Endodermal cell (in vitro differentiated cells): ENCODE results near the gene OPCML. TPM values are rescaled to one million over a fixed set of nuclear protein-coding genes. Genes with fewer than 3 reads are reported as not detected.

Experiments
- DNase-seq: peaks from one replicate; pipeline ENCODE4 v3.0.0-alpha.2; 2017
- H3K27ac ChIP-seq: 2 replicates; pipeline ENCODE4 v1.5.1; 2013; ENCODE audit warnings: mild to moderate bottlenecking, low read depth, low read length, moderate library complexity
- H3K27me3 ChIP-seq: 2 replicates; pipeline ENCODE4 v1.6.1; 2013; ENCODE audit warnings: mild to moderate bottlenecking, low read length, moderate library complexity; ENCODE audit not compliant: insufficient read depth, control insufficient read depth, poor library complexity, severe bottlenecking
- H3K36me3 ChIP-seq: 2 replicates; pipeline ENCODE4 v1.7.0; 2013; ENCODE audit warnings: mild to moderate bottlenecking, low read length, moderate library complexity; ENCODE audit not compliant: control insufficient read depth, insufficient read depth
- H3K4me1 ChIP-seq: one replicate; pipeline ENCODE4 v1.7.0; 2013; ENCODE audit warnings: low read length; ENCODE audit not compliant: control insufficient read depth, insufficient read depth
- H3K4me3 ChIP-seq: 2 replicates; pipeline ENCODE4 v1.5.1; 2013; ENCODE audit warnings: mild to moderate bottlenecking, low read length, moderate library complexity
- H3K9ac ChIP-seq: 2 replicates; pipeline ENCODE4 v1.6.1; 2013; ENCODE audit warnings: mild to moderate bottlenecking, low read length, moderate library complexity; ENCODE audit not compliant: poor library complexity, severe bottlenecking; ENCODE audit errors: extremely low read depth
- H3K9me3 ChIP-seq: 2 replicates; pipeline ENCODE4 v1.6.1; 2013; ENCODE audit warnings: mild to moderate bottlenecking, low read length, moderate library complexity; ENCODE audit not compliant: control insufficient read depth
- H3K27ac Mint-ChIP-seq: 2 replicates; pipeline ENCODE4 v1.8.0; 2020; ENCODE audit warnings: mixed read lengths
- H3K27me3 Mint-ChIP-seq: 2 replicates; pipeline ENCODE4 v1.8.0; 2021; ENCODE audit warnings: mild to moderate bottlenecking, mixed read lengths; ENCODE audit not compliant: insufficient read depth
- H3K36me3 Mint-ChIP-seq: 2 replicates; pipeline ENCODE4 v1.8.0; 2020; ENCODE audit warnings: low read depth, mixed read lengths
- H3K4me1 Mint-ChIP-seq: 2 replicates; pipeline ENCODE4 v1.8.0; 2020; ENCODE audit warnings: mixed read lengths
- H3K4me3 Mint-ChIP-seq: 2 replicates; pipeline ENCODE4 v1.8.0; 2020; ENCODE audit warnings: mild to moderate bottlenecking, moderate library complexity, mixed read lengths
- H3K9me3 Mint-ChIP-seq: 2 replicates; pipeline ENCODE4 v1.8.0; 2020; ENCODE audit warnings: mild to moderate bottlenecking, mixed read lengths
- WGBS, 2 experiments: methylation state at CpG; one replicate each; pipeline versions ENCODE4 v1.1.5 to v1.1.7; 2013; ENCODE audit warnings: missing lambda C conversion rate in 2 of 2, mixed read lengths in 1 of 2; ENCODE audit not compliant: insufficient coverage in 1 of 2, insufficient read length in 1 of 2; 5-methylcytosine and 5-hydroxymethylcytosine counted together
- long read RNA-seq, 4 experiments: library from polyadenylated mRNA in 2 of 4; library from RNA in 1 of 4; library from capped mRNA in 1 of 4; stranded (forward) in 3 of 4; unstranded in 1 of 4; transcript quantifications; one replicate each; pipeline ENCODE4 v2.0.0, GENCODE V29; 2020 to 2021; ENCODE audit warnings: inconsistent platforms in 1 of 4
- polyA plus RNA-seq, 2 experiments: library from polyadenylated mRNA; stranded (reverse); fragments of 50-300 nt; gene quantifications; one replicate each; pipeline ENCODE4 v1.2.3, GENCODE V29; 2013
- total RNA-seq, 2 donors: library from RNA; stranded (reverse); fragmentation: NEBNext Ultra II Directional in 1 of 2; extraction: Animal tissue kit (Norgen Biotek cat#: 25700) in 1 of 2; gene quantifications; 2 replicates in 1 of 2; 3 replicates in 1 of 2; pipeline ENCODE4 v1.2.1, GENCODE V29; 2021
- TF ChIP-seq, protein P1 (sequence below): fragments of 200-600 bp; sonication (generic); conservative IDR thresholded peaks from 2 replicates; pipeline ENCODE4 v1.5.0; 2021; ENCODE audit warnings: antibody characterized with exemption, mild to moderate bottlenecking

The OPCML gene
- under 1 TPM; 0.49 to 0.86 TPM for total RNA-seq
- polyA plus RNA-seq (2013, experiment 1 of 2), result 2.0 TPM
- 3.3 TPM for polyA plus RNA-seq (2013, experiment 2 of 2)
- long read RNA-seq, experiment 1, result 0 reads
- long read RNA-seq, experiment 2, partial matches to known transcripts, result 0 of 2 reads
- long read RNA-seq, experiment 2, other reads (novel, unspliced or antisense), result 2 of 2 reads
- long read RNA-seq, experiment 3, partial matches to known transcripts, result 0 of 2 reads
- long read RNA-seq, experiment 3, other reads (novel, unspliced or antisense), result 2 of 2 reads
- long read RNA-seq, experiment 4, result 0 reads

DNA sequence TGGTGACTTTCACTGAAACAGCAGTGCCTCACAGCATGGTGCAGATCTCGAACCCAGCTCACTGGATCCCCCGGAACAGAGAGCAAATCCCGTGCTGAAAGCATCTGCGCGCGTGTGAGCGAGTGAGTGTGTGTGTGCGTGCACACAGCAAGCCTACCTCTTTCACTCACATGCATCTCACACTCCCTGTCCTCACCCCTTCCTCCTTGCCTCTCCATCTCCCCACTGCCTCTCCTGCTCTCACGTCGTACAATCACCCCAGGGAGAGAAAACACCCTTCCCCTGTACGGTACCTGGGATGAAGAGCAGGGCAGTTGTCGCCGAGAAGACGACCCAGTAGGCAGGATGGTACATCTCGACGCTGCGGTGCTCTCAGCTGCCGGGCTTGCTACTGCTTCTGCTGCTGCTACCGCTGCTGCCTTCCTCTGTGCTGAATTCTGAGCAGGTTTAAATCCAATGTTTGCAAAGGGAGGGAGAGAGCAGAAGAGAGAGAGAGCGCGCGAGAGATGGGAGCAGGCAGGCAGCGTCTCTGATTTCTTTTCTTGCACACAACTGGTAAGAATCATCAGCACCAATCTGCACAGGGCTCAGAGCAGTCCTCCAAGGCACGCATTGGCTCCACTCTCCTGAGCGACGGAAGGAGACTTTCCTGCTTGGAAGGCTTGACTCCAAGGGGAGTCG lies at the start of gene OPCML:
Gene OPCML (minus strand): TSS at position 531 of the 681 bp plus-strand sequence.
- H3K27ac ChIP-seq, result no peak within 1 kb of the TSS
- H3K27ac Mint-ChIP-seq, result no peak within 1 kb of the TSS
- TF ChIP-seq, protein P1, sequence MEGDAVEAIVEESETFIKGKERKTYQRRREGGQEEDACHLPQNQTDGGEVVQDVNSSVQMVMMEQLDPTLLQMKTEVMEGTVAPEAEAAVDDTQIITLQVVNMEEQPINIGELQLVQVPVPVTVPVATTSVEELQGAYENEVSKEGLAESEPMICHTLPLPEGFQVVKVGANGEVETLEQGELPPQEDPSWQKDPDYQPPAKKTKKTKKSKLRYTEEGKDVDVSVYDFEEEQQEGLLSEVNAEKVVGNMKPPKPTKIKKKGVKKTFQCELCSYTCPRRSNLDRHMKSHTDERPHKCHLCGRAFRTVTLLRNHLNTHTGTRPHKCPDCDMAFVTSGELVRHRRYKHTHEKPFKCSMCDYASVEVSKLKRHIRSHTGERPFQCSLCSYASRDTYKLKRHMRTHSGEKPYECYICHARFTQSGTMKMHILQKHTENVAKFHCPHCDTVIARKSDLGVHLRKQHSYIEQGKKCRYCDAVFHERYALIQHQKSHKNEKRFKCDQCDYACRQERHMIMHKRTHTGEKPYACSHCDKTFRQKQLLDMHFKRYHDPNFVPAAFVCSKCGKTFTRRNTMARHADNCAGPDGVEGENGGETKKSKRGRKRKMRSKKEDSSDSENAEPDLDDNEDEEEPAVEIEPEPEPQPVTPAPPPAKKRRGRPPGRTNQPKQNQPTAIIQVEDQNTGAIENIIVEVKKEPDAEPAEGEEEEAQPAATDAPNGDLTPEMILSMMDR, result no peak
- H3K4me1 Mint-ChIP-seq, result peaks cover 33% of the 10 kb centered on the region
- H3K9me3 Mint-ChIP-seq, result no peaks in the 10 kb centered on the region
- WGBS, 2 experiments, result 4 to 12% methylated on average over 5 to 27 of the region's 27 CpGs
- no peaks in the 10 kb centered on the region for H3K9me3 ChIP-seq
- H3K36me3 ChIP-seq, result no peaks in the 10 kb centered on the region
- peaks cover 11% of the 10 kb centered on the region for H3K4me1 ChIP-seq
- peaks cover 53% of the 10 kb centered on the region for H3K27me3 ChIP-seq
- DNase-seq, result peak; percentile 81
- no peak within 1 kb of the TSS for H3K9ac ChIP-seq
- peak within 1 kb of the TSS; percentile 61 for H3K4me3 Mint-ChIP-seq
- H3K27me3 Mint-ChIP-seq, result peaks cover 50% of the 10 kb centered on the region
- peak within 1 kb of the TSS; percentile 77 for H3K4me3 ChIP-seq
- no peaks in the 10 kb centered on the region for H3K36me3 Mint-ChIP-seq

DNA sequence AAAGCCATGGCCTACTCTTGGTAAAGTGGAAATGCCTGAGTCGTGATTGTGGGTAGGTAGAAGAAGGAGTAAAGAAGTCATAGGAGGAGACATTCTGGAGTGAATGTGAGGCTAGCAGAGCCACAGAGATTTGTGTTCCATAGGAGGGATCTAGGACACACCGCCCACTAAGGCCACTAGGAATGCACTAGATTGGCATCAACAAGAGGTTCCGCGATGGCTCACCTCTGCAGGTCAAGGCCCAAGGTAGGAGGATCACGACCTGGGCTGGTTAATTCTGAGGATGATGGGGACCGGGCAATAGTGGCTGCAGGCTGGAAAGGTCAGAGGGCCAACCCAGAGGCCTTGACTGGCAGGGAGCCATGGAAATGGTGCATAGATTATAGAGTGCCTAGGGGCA lies 48.8 kb upstream of the OPCML start:
- H3K4me1 Mint-ChIP-seq, result peaks cover 14% of the 10 kb centered on the region
- peaks cover 3% of the 10 kb centered on the region for H3K27me3 Mint-ChIP-seq
- 92 to 95% methylated on average over 4 to 6 of the region's 6 CpGs for WGBS, 2 experiments
- Histone ChIP-seq H3K27me3 (no peaks in the 10 kb centered on the region), H3K9ac (no peak overlapping the region), H3K27ac (no peak overlapping the region), H3K4me3 (no peak overlapping the region), H3K36me3 (no peaks in the 10 kb centered on the region), H3K4me1 (peaks cover 13% of the 10 kb centered on the region), H3K9me3 (no peaks in the 10 kb centered on the region)
- peaks cover 4% of the 10 kb centered on the region for H3K9me3 Mint-ChIP-seq
- TF ChIP-seq, protein P1, result no peak
- H3K4me3 Mint-ChIP-seq, result no peak overlapping the region
- DNase-seq, result no peak
- H3K36me3 Mint-ChIP-seq, result no peaks in the 10 kb centered on the region
- no peak overlapping the region for H3K27ac Mint-ChIP-seq

DNA sequence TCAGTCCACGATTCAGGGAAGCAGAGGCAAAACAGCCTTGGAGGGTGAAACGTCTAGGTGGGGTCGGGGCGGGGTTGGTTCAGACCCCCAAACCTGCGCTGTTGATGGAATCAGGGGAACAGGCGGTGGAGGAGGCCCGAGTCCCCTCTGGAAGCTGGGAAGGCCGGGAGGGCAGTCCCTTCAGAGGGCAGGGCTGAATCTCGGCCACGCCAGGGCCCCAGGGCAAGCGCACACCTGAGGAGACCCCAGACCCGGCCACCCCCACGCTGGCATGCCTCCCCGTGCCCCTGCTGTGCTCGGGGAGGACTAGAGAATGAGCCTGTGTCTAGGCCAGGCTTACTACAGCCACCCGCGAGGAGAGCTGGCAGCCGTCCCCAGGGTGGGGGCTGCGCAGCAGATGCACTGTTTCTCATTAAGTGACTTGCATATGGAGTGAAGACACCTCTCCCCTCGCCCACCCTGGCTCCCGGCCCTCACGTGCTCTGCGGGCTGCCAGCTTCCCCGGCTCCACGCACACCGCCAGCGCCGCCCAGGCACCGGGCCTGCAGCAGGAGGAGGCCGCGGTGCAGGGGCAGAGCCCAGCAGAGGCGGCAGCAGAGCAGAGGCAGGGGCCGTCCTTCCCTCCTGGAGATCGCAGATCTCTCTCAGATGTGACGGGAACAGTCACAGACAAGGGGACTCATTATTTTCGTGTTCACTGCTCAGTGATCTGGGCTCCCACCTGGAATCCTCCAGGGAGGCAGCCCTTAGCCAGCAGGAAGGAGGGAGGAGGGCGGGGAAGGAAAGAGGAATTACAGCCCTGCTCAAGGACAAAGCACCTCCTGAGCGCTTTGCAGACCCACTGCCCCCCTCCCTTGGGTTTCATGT lies 47.1 kb upstream of the OPCML start:
- H3K4me1 Mint-ChIP-seq, result peaks cover 14% of the 10 kb centered on the region
- no peak overlapping the region for H3K27ac Mint-ChIP-seq
- peak; percentile 81 for DNase-seq
- no peaks in the 10 kb centered on the region for H3K9me3 Mint-ChIP-seq
- no peaks in the 10 kb centered on the region for H3K9me3 ChIP-seq
- no peaks in the 10 kb centered on the region for H3K36me3 Mint-ChIP-seq
- H3K27ac ChIP-seq, result no peak overlapping the region
- no peaks in the 10 kb centered on the region for H3K27me3 ChIP-seq
- H3K4me3 Mint-ChIP-seq, result no peak overlapping the region
- no peaks in the 10 kb centered on the region for H3K36me3 ChIP-seq
- no peak overlapping the region for H3K9ac ChIP-seq
- H3K4me3 ChIP-seq, result no peak overlapping the region
- peaks cover 13% of the 10 kb centered on the region for H3K4me1 ChIP-seq
- peaks cover 3% of the 10 kb centered on the region for H3K27me3 Mint-ChIP-seq
- WGBS, 2 experiments, result 79 to 83% methylated on average over 28 to 38 of the region's 38 CpGs
- TF ChIP-seq, protein P1, result no peak
